Activated CD8-positive, alpha-beta T cell treated with anti-CD3 and anti-CD28 coated beads for 36 hours (primary cell): ENCODE data around the gene BMP8B. TPM values are rescaled to one million over a fixed set of nuclear protein-coding genes. Genes with fewer than 3 reads are reported as not detected.

Experiments used
- ATAC-seq: fragments of 200-7000 bp; cut with Tn5 transposase; one replicate; pipeline ENCODE4 v1.10.0; 2021; ENCODE audit warnings: mild to moderate bottlenecking, moderate library complexity
- CTCF ChIA-PET: fragments of 350-600 bp; sonication (Branson Sonifier 250); formaldehyde crosslinking; loops from one replicate; lab custom pipeline; 2021; ENCODE audit warnings: antibody characterized with exemption; lab: Charles Lee
- POLR2A ChIA-PET: fragments of 350-600 bp; sonication (Branson Sonifier 250); formaldehyde crosslinking; loops from one replicate; lab custom pipeline; 2021; ENCODE audit warnings: antibody characterized with exemption; lab: Charles Lee
- DNase-seq: peaks from one replicate; pipeline ENCODE4 v3.0.0-alpha.2; 2020
- H3K27ac Mint-ChIP-seq: one replicate; pipeline ENCODE4 v1.8.0; 2021; ENCODE audit warnings: mild to moderate bottlenecking, mixed read lengths
- H3K27me3 Mint-ChIP-seq: one replicate; pipeline ENCODE4 v1.8.0; 2021; ENCODE audit warnings: mixed read lengths
- H3K36me3 Mint-ChIP-seq: one replicate; pipeline ENCODE4 v1.8.0; 2021; ENCODE audit warnings: low read depth, mixed read lengths
- H3K4me1 Mint-ChIP-seq: one replicate; pipeline ENCODE4 v1.8.0; 2021; ENCODE audit warnings: low read depth, mixed read lengths
- H3K4me3 Mint-ChIP-seq: one replicate; pipeline ENCODE4 v1.8.0; 2021; ENCODE audit warnings: mild to moderate bottlenecking, moderate library complexity, mixed read lengths
- H3K9me3 Mint-ChIP-seq: one replicate; pipeline ENCODE4 v1.8.0; 2021; ENCODE audit warnings: mixed read lengths
- intact Hi-C: fragments of 100-400 bp; cut with micrococcal nuclease; formaldehyde crosslinking; loops from one replicate; pipeline ENCODE4 v1.10.0; 2022
- total RNA-seq, 2 experiments: library from RNA; stranded (reverse); gene quantifications; one replicate each; pipeline ENCODE4 v1.2.3, GENCODE V29; 2021
- TF ChIP-seq, protein P1 (sequence below): fragments of 200-600 bp; IDR thresholded peaks from one replicate; pipeline ENCODE4 v1.8.0; 2022; ENCODE audit warnings: antibody characterized with exemption, mild to moderate bottlenecking

Gene BMP8B
- under 1 TPM; 0.36 to 0.51 TPM for total RNA-seq

- Mint-ChIP-seq H3K27me3 (peaks cover 36% of the 10 kb centered on the region), H3K36me3 (no peaks in the 10 kb centered on the region), H3K4me1 (no peaks in the 10 kb centered on the region), H3K9me3 (no peaks in the 10 kb centered on the region), H3K27ac (peak within 1 kb of the TSS; percentile 3), H3K4me3 (peak within 1 kb of the TSS; percentile 72)
- intact Hi-C loops = no loop called here
- ChIA-PET POLR2A (interaction anchor here (1.1 to 1.3 kb wide), 2 partner anchors 10 to 286 kb away, joined by 3 to 4 read pairs; no protein-coding TSS in a partner anchor), CTCF (interaction anchor here (0.9 to 2.8 kb wide), 2 partner anchors 10 to 86 kb away, joined by 4 to 13 read pairs; no protein-coding TSS in a partner anchor)
- DNase-seq (peak; percentile 52), ATAC-seq (peak; percentile 79)
- TF ChIP-seq, protein P1, sequence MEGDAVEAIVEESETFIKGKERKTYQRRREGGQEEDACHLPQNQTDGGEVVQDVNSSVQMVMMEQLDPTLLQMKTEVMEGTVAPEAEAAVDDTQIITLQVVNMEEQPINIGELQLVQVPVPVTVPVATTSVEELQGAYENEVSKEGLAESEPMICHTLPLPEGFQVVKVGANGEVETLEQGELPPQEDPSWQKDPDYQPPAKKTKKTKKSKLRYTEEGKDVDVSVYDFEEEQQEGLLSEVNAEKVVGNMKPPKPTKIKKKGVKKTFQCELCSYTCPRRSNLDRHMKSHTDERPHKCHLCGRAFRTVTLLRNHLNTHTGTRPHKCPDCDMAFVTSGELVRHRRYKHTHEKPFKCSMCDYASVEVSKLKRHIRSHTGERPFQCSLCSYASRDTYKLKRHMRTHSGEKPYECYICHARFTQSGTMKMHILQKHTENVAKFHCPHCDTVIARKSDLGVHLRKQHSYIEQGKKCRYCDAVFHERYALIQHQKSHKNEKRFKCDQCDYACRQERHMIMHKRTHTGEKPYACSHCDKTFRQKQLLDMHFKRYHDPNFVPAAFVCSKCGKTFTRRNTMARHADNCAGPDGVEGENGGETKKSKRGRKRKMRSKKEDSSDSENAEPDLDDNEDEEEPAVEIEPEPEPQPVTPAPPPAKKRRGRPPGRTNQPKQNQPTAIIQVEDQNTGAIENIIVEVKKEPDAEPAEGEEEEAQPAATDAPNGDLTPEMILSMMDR = no peak
Measured at GRCh38 chr1:39788758-39789570, at the start of gene BMP8B. TSS of gene BMP8B (minus strand) at chr1:39788865. CDS start at chr1:39788485, 380 bp downstream.

GRCh38 chr1:39836595-39837110 is 48.0 kb upstream of the BMP8B start:
- no peaks in the 10 kb centered on the region for H3K9me3 Mint-ChIP-seq
- POLR2A ChIA-PET = interaction anchor here (1.0 kb wide), 1 partner anchor 9 kb away, joined by 3 read pairs; no protein-coding TSS in a partner anchor
- H3K36me3 Mint-ChIP-seq = peaks cover 26% of the 10 kb centered on the region
- no peaks in the 10 kb centered on the region for H3K27me3 Mint-ChIP-seq
- H3K4me1 Mint-ChIP-seq = peaks cover 4% of the 10 kb centered on the region
- CTCF ChIA-PET = interaction anchor here (1.2 to 2.1 kb wide), 3 partner anchors 9 to 83 kb away, joined by 3 to 6 read pairs (median 5); no protein-coding TSS in a partner anchor
- DNase-seq = no peak
- no peak overlapping the region for H3K27ac Mint-ChIP-seq
- no peak for ATAC-seq
- TF ChIP-seq, protein P1 = no peak
- no peak overlapping the region for H3K4me3 Mint-ChIP-seq
- intact Hi-C loops = no loop called here

GRCh38 chr1:39835935-39836594 is 47.4 kb upstream of the BMP8B start:
- Mint-ChIP-seq H3K27ac (no peak overlapping the region), H3K36me3 (peaks cover 20% of the 10 kb centered on the region), H3K4me3 (no peak overlapping the region), H3K9me3 (no peaks in the 10 kb centered on the region), H3K27me3 (no peaks in the 10 kb centered on the region), H3K4me1 (no peaks in the 10 kb centered on the region)
- ChIA-PET POLR2A (interaction anchor here (0.6 to 1.0 kb wide), 2 partner anchors 10 to 166 kb away, joined by 3 read pairs; no protein-coding TSS in a partner anchor), CTCF (interaction anchor here (1.2 to 2.1 kb wide), 4 partner anchors 10 to 83 kb away, joined by 3 to 5 read pairs (median 3); partner anchors contain the start of gene MYCL)
- intact Hi-C loops = no loop called here
- no peak for ATAC-seq
- DNase-seq = no peak
- TF ChIP-seq, protein P1 = no peak

- Mint-ChIP-seq H3K27ac (no peak overlapping the region), H3K27me3 (no peaks in the 10 kb centered on the region), H3K4me1 (no peaks in the 10 kb centered on the region), H3K4me3 (no peak overlapping the region), H3K9me3 (no peaks in the 10 kb centered on the region), H3K36me3 (peaks cover 15% of the 10 kb centered on the region)
- ATAC-seq = no peak
- DNase-seq = no peak
- CTCF ChIA-PET = interaction anchor here (1.4 kb wide), 2 partner anchors 10 to 67 kb away, joined by 3 read pairs; partner anchors contain the start of gene MYCL
- TF ChIP-seq, protein P1 = no peak
- intact Hi-C loops = no loop called here
- POLR2A ChIA-PET = no interaction called here
Measured at GRCh38 chr1:39835110-39835509, 46.4 kb upstream of the BMP8B start.
